Measurements from ENCODE around the gene FHIT.
"Not testable (repeated sequence)": the region's sequence is repeated elsewhere in the genome, so short reads cannot be mapped to it uniquely, and the experiment has no call there.

The FHIT gene

DNA sequence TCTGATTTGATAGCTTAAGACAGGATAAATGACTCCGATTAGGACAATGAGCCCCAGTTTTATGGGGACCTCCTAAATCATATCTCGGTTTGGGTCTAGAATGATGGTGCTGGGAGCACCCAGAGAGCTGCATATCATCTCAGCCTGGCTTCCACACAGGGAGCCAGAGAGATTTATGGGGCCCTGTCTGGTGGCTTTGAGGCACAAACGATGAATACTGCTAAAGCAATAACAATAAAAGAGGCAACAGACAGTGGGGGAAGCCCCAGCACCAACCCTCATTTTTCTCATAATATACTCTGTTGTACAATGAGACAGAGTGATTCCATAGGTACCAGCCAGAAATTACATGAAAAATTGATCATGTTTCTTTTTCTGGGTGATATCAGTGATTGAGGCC, 1312.4 kb downstream of the FHIT start:
- Histone ChIP-seq H3K27me3 (replicated peaks) (no peaks in the 10 kb centered on the region), H3K4me3 (ENCODE audit: low read depth, low read length) (no peak overlapping the region), H3K27ac (no peak overlapping the region), H3K36me3 (replicated peaks) (no peaks in the 10 kb centered on the region)
- TF ChIP-seq, protein P1, sequence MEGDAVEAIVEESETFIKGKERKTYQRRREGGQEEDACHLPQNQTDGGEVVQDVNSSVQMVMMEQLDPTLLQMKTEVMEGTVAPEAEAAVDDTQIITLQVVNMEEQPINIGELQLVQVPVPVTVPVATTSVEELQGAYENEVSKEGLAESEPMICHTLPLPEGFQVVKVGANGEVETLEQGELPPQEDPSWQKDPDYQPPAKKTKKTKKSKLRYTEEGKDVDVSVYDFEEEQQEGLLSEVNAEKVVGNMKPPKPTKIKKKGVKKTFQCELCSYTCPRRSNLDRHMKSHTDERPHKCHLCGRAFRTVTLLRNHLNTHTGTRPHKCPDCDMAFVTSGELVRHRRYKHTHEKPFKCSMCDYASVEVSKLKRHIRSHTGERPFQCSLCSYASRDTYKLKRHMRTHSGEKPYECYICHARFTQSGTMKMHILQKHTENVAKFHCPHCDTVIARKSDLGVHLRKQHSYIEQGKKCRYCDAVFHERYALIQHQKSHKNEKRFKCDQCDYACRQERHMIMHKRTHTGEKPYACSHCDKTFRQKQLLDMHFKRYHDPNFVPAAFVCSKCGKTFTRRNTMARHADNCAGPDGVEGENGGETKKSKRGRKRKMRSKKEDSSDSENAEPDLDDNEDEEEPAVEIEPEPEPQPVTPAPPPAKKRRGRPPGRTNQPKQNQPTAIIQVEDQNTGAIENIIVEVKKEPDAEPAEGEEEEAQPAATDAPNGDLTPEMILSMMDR (IDR thresholded peaks at IDR 0.05; ENCODE audit: low read depth, low read length, missing control alignments): no peak
- in situ Hi-C loops (cut with HindIII; ENCODE audit: low pct_ligation_motif_present, low sequenced_read_pairs): no loop called here
- DNase-seq: no peak

DNA sequence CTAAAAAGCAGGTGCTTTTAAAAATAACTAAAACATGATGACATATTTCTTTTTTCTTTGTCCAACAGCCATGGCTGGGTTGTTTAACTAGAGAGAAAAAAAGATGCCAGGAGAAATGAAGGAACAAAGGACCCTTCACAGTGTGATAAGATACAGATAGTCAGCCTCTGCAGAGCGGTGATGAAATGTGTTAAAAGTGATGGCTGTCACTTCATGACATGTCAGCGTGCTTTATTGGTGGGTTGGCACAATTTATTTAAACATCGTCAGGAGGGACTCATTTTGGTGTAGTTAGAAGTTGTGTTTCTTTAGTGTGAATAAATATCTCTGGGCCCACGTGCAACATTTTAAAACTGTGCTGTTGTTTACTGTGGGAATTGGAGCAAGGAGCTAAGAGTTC, 1314.1 kb downstream of the FHIT start:
- H3K36me3 ChIP-seq (replicated peaks): no peaks in the 10 kb centered on the region
- in situ Hi-C loops (cut with HindIII; ENCODE audit: low pct_ligation_motif_present, low sequenced_read_pairs): no loop called here
- no peak overlapping the region for H3K4me3 ChIP-seq (ENCODE audit: low read depth, low read length)
- H3K27me3 ChIP-seq (replicated peaks): no peaks in the 10 kb centered on the region
- TF ChIP-seq, protein P1 (IDR thresholded peaks at IDR 0.05; ENCODE audit: low read depth, low read length, missing control alignments): no peak
- DNase-seq: no peak
- H3K27ac ChIP-seq: no peak overlapping the region

DNA sequence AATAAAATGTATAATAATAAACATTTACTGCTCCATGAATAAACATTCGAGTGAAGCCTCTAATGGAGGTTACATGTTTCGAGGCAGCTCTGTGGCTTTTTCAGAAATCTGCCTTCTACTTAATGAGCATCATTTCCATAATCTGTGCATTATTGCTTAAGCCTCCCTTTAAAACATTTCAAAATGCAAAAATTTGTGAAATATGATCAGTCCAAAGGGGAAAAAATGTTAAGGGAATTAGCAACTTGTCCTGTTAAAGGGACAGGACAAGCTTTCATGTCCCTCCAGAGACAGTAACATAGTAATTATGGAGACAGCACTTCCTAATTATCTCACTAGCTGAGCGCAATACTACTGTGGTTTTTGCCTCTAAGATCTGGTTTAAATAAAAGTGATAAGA, 1314.8 kb downstream of the FHIT start:
- TF ChIP-seq, protein P1 (IDR thresholded peaks at IDR 0.05; ENCODE audit: low read depth, low read length, missing control alignments): no peak
- in situ Hi-C loops (cut with HindIII; ENCODE audit: low pct_ligation_motif_present, low sequenced_read_pairs): no loop called here
- Histone ChIP-seq H3K36me3 (replicated peaks) (no peaks in the 10 kb centered on the region), H3K4me3 (ENCODE audit: low read depth, low read length) (no peak overlapping the region), H3K27ac (no peak overlapping the region), H3K27me3 (replicated peaks) (no peaks in the 10 kb centered on the region)
- no peak for DNase-seq

DNA sequence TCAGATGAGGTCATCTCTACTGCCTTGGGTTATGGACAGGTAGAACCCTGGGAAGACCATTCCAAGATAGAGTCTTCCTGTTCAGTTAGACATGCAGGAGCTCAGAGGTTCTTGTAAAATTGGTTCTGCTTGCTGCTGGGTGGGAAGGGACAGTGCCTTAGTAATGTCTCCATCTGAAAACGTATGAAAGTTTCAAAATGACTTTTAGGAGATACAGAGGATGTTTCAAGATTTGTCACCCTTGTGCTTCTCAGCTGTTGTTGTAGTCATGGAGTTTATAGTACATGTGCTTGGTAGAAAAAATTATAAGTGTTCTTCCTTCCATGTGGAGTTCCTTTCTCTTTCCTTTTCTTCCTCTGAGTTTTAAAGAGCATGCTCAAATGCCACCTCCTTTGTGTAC, 1316.2 kb downstream of the FHIT start:
- no peak overlapping the region for H3K27ac ChIP-seq
- H3K36me3 ChIP-seq (replicated peaks): no peaks in the 10 kb centered on the region
- TF ChIP-seq, protein P1 (IDR thresholded peaks at IDR 0.05; ENCODE audit: low read depth, low read length, missing control alignments): no peak
- H3K4me3 ChIP-seq (ENCODE audit: low read depth, low read length): no peak overlapping the region
- DNase-seq: no peak
- H3K27me3 ChIP-seq (replicated peaks): no peaks in the 10 kb centered on the region
- in situ Hi-C loops (cut with HindIII; ENCODE audit: low pct_ligation_motif_present, low sequenced_read_pairs): no loop called here

GRCh38 chr3:59934560-59934959, 1316.7 kb downstream of the FHIT start:
- H3K27me3 ChIP-seq (replicated peaks); DNase-seq; H3K36me3 ChIP-seq (replicated peaks); H3K4me3 ChIP-seq (ENCODE audit: low read depth, low read length); H3K27ac ChIP-seq; in situ Hi-C loops (cut with HindIII; ENCODE audit: low pct_ligation_motif_present, low sequenced_read_pairs): not testable (repeated sequence)

DNA sequence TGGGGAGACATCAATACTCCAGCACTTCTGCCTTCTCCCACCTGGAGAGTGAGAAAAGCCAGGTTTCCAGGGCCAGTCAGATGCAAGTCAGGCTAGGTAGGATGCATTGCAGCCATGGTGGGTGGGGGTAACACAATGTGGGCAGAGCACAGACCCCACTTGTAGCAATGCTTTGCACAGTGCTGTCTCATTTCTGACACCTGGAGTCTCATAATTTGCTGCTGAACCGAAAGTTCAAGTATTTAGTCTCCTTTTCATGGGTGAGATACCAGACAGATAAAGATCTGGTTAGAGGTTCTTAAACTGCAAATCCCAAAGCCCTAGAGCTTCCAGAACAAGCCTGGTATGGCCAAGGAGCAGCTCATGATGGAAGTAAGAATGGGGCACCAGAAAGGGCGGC, 1321.1 kb downstream of the FHIT start:
- H3K27me3 ChIP-seq (replicated peaks): no peaks in the 10 kb centered on the region
- H3K27ac ChIP-seq: no peak overlapping the region
- H3K36me3 ChIP-seq (replicated peaks): no peaks in the 10 kb centered on the region
- in situ Hi-C loops (cut with HindIII; ENCODE audit: low pct_ligation_motif_present, low sequenced_read_pairs): no loop called here
- DNase-seq: no peak
- no peak overlapping the region for H3K4me3 ChIP-seq (ENCODE audit: low read depth, low read length)
- TF ChIP-seq, protein P1 (IDR thresholded peaks at IDR 0.05; ENCODE audit: low read depth, low read length, missing control alignments): no peak
